BLaER1 treated with 17β-estradiol and CSF1 and Interleukin-3, amounts not matched to agents 10 nM and 100 nM (cell line): Measurements from ENCODE around the gene TBXA2R.

Experiments used
- H3K27ac ChIP-seq, 11 experiments: shearing (Covaris generic); formaldehyde crosslinking; 2 replicates each; pipeline ENCODE4 v1.8.1; 2022
- H3K27me3 ChIP-seq, 11 experiments: shearing (Covaris generic); formaldehyde crosslinking; 2 replicates each; pipeline ENCODE4 v1.8.1; 2022
- H3K36me3 ChIP-seq, 11 experiments: shearing (Covaris generic); formaldehyde crosslinking; 2 replicates each; pipeline ENCODE4 v1.8.1; 2022
- H3K4me1 ChIP-seq, 10 experiments: shearing (Covaris generic); formaldehyde crosslinking; 2 replicates each; pipeline ENCODE4 v1.8.1; 2022
- H3K4me2 ChIP-seq, 11 experiments: shearing (Covaris generic); formaldehyde crosslinking; 2 replicates each; pipeline ENCODE4 v1.8.1; 2022
- H3K4me3 ChIP-seq, 10 experiments: shearing (Covaris generic); formaldehyde crosslinking; 2 replicates each; pipeline ENCODE4 v1.8.1; 2022
- H3K9ac ChIP-seq, 11 experiments: shearing (Covaris generic); formaldehyde crosslinking; 2 replicates each; pipeline ENCODE4 v1.8.1; 2022
- H3K9me3 ChIP-seq, 11 experiments: shearing (Covaris generic); formaldehyde crosslinking; replicated peaks in 1 of 11; 2 replicates each; pipeline ENCODE4 v1.8.1; 2022
- H4K20me1 ChIP-seq, 11 experiments: shearing (Covaris generic); formaldehyde crosslinking; 2 replicates each; pipeline ENCODE4 v1.8.1; 2022
- Cebpa-rat ChIP-seq, 11 experiments: shearing (Covaris generic); IDR thresholded peaks; 2 replicates each; pipeline ENCODE4 v1.8.1; 2022

The TBXA2R gene

GRCh38 chr19:3577723-3578344 lies 28.8 kb downstream of the TBXA2R start:
- Histone ChIP-seq H3K36me3 (peaks cover 15 to 40% (median 32%) of the 10 kb centered on the region in 11 experiments), H3K9me3 (no peaks in the 10 kb centered on the region), H3K27ac (no peak overlapping the region), H3K27me3 (no peaks in the 10 kb centered on the region), H4K20me1 (peaks cover 0 to 46% (median 17%) of the 10 kb centered on the region in 11 experiments; a peak in 16 of 22 replicates), H3K4me3 (no peak overlapping the region), H3K9ac (no peak overlapping the region), H3K4me2 (no peak overlapping the region), H3K4me1 (peaks cover 0 to 22% (median 5%) of the 10 kb centered on the region in 10 experiments; a peak in 9 of 20 replicates)
- TF ChIP-seq Cebpa-rat (IDR thresholded peaks at IDR 0.05): no peak

GRCh38 chr19:3576696-3577443 lies 29.8 kb downstream of the TBXA2R start:
- Histone ChIP-seq H3K4me3 (no peak overlapping the region), H3K4me2 (no peak overlapping the region), H3K27ac (no peak overlapping the region), H4K20me1 (peaks cover 0 to 46% (median 17%) of the 10 kb centered on the region in 11 experiments; a peak in 16 of 22 replicates), H3K4me1 (peaks cover 4 to 26% (median 10%) of the 10 kb centered on the region in 10 experiments), H3K36me3 (peaks cover 15 to 40% (median 32%) of the 10 kb centered on the region in 11 experiments), H3K9me3 (no peaks in the 10 kb centered on the region), H3K27me3 (no peaks in the 10 kb centered on the region), H3K9ac (no peak overlapping the region)
- no peak for TF ChIP-seq Cebpa-rat (IDR thresholded peaks at IDR 0.05)

DNA sequence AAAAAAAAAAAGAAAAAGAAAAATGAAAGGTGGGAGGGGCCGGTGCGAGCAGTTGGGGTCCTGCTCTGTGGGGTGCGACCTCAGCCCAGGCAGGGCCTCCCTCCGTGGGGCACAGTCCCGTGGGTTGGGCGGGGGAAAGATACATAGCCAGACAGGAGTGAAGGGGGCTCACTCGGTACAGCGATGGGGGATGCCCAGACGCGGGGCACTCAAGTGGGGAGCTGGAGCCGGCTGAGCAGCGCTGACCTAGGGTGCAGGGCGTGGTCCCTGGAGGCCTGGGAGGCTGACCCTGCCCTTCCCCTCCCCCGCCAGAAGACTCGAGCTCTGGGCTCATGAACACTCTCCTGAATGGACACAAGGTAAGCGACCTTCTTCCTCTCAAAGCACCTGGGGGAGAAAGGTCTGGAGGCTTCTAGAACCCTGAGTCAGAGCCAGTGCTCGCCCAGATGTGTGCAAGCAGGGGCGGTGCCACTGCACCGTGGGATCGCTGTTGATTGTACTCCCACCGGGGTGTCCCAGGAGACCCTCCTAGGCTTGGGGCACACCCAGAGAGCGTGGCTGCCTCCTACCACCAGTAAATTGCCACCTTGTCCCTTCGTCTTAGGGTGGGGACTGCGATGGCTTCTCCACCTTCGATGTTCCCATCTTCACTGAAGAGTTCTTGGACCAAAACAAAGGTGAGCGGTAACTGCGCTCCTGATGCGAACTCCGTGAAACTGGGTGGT lies 30.6 kb downstream of the TBXA2R start:
- Histone ChIP-seq H3K9ac (no peak overlapping the region), H3K9me3 (no peaks in the 10 kb centered on the region), H3K4me2 (no peak overlapping the region), H4K20me1 (peaks cover 0 to 46% (median 17%) of the 10 kb centered on the region in 11 experiments; a peak in 16 of 22 replicates), H3K36me3 (peaks cover 15 to 40% (median 32%) of the 10 kb centered on the region in 11 experiments), H3K27me3 (no peaks in the 10 kb centered on the region), H3K4me1 (peaks cover 9 to 34% (median 15%) of the 10 kb centered on the region in 10 experiments), H3K27ac (no peak overlapping the region), H3K4me3 (no peak overlapping the region)
- TF ChIP-seq Cebpa-rat (IDR thresholded peaks at IDR 0.05): no peak

DNA sequence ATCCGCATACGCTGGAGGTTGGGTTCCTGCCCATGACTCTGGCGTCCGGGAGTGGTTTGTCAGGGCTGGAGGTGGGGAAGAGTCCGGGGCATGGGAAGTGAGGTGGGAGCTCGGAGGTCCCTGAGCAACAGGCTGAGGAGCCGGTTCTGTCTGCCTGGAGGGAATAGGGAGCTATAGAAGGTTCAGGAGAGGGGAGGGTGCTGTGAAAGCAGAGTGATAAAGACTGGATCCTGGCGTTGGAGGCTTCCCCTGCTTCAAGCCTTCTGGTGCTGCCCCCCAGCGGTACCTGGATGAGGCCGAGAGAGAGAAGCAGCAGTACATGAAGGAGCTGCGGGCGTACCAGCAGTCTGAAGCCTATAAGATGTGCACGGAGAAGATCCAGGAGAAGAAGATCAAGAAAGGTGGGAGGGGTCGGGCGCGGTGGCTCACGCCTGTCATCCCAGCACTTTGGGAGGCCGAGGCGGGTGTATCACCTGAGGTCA lies 31.4 kb downstream of the TBXA2R start:
- Histone ChIP-seq H3K9me3 (no peaks in the 10 kb centered on the region), H3K4me3 (no peak overlapping the region), H3K27ac (no peak overlapping the region), H3K36me3 (peaks cover 15 to 40% (median 32%) of the 10 kb centered on the region in 11 experiments), H3K4me2 (no peak overlapping the region), H3K9ac (no peak overlapping the region), H3K27me3 (no peaks in the 10 kb centered on the region), H3K4me1 (peaks cover 9 to 34% (median 15%) of the 10 kb centered on the region in 10 experiments), H4K20me1 (peaks cover 0 to 46% (median 17%) of the 10 kb centered on the region in 11 experiments; a peak in 16 of 22 replicates)
- TF ChIP-seq Cebpa-rat (IDR thresholded peaks at IDR 0.05): no peak

DNA sequence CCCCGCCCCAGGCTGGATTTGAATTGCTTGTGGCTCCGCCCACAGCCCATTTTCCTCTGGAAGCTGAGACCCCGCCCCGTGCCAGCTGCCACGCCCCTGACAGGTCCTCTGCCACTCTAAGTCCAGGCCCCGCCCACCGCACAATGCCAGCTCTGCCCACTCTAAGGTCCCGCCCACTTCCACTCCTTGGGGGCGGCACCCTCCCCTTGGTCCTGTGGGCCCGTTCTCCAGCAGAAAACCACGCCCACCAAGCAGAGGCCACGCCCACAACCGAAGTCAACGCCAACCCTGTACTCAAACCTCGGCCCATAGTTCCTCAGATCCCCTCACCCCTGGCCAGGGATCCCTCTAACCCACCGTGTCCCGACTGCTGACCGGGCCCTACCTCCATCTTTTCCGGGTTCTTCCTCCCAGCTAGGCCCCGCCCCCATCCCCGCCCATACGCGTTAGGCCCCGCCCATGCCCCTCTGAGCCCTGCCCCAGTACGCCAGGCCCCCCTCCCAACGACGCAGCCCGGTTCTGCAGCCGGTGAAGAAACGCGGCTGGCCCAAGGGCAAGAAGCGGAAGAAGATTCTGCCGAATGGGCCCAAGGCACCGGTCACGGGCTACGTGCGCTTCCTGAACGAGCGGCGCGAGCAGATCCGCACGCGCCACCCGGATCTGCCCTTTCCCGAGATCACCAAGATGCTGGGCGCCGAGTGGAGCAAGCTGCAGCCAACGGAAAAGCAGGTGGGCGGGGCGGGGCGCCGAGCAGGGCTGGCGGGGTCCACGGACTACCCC lies 32.6 kb downstream of the TBXA2R start:
- peak overlapping the region in 9 of 11 experiments; percentile 85 to 95 (median 89); a peak in 14 of 22 replicates for H3K27ac ChIP-seq
- H3K4me2 ChIP-seq: peak overlapping the region; percentile 82 to 96 (median 91)
- TF ChIP-seq Cebpa-rat (IDR thresholded peaks at IDR 0.05): no peak
- H4K20me1 ChIP-seq: peaks cover 0 to 43% (median 17%) of the 10 kb centered on the region in 11 experiments; a peak in 16 of 22 replicates
- H3K27me3 ChIP-seq: no peaks in the 10 kb centered on the region
- H3K36me3 ChIP-seq: peaks cover 15 to 40% (median 32%) of the 10 kb centered on the region in 11 experiments
- peak overlapping the region; percentile 84 to 99 (median 93) for H3K4me3 ChIP-seq
- no peaks in the 10 kb centered on the region for H3K9me3 ChIP-seq
- H3K4me1 ChIP-seq: peaks cover 7 to 34% (median 11%) of the 10 kb centered on the region in 10 experiments
- H3K9ac ChIP-seq: peak overlapping the region in 10 of 11 experiments; percentile 87 to 96 (median 93); a peak in 18 of 22 replicates

DNA sequence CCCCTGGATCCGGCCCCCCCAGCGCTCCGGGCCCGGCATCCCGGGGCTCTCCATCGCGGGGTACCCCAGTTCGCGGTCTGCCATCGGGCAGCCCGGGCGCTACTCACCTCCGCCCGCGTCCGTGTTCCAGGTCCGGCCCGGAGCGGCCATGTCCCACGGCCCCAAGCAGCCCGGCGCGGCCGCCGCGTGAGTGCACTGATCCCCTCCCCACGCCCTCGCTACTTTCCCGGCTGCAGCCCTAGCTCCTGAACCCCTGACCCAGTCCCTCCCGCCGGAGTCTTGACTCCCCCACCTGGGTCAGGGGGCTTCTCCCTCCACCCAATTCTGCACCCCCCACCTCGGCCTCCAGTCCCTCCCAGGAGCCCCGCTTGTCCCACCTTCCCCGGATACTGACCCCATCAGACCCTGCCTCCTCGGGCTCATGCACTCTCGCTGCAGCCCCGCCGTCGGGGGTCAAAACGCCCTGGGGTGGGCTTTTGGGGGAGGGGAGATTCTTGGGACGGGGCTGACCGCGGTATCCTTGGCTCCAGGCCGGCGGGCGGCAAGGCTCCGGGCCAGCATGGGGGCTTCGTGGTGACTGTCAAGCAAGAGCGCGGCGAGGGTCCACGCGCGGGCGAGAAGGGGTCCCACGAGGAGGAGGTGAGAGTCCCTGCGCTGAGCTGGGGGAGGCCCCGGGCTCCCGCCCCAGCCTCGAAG lies 33.4 kb downstream of the TBXA2R start:
- Histone ChIP-seq H3K27ac (peak overlapping the region in 10 of 11 experiments; percentile 76 to 95 (median 88); a peak in 21 of 22 replicates), H3K27me3 (no peaks in the 10 kb centered on the region), H3K9ac (peak overlapping the region; percentile 87 to 96 (median 93)), H3K9me3 (no peaks in the 10 kb centered on the region), H3K4me2 (peak overlapping the region; percentile 82 to 96 (median 91)), H3K36me3 (peaks cover 13 to 34% (median 28%) of the 10 kb centered on the region in 11 experiments), H3K4me3 (peak overlapping the region; percentile 84 to 99 (median 93)), H4K20me1 (peaks cover 0 to 36% (median 17%) of the 10 kb centered on the region in 11 experiments; a peak in 16 of 22 replicates), H3K4me1 (peaks cover 7 to 34% (median 11%) of the 10 kb centered on the region in 10 experiments)
- no peak for TF ChIP-seq Cebpa-rat (IDR thresholded peaks at IDR 0.05)

DNA sequence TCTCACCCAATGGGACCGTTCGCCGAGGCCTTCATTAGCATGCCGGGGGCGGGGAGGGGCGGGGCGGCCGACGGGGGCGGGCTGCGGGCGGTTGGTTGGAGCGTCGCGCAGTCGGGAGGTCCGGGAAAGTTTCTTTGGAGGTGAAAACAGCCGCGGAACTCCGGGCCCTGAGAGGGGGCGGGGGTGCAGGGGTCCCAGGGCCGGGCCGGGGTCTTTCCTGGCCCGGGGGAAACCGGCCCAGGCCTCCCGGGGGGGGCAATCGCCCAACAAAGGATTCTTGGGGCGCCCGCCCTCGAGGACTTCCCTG lies 33.9 kb downstream of the TBXA2R start, which contains the start of gene HMG20B:
Gene HMG20B, plus strand, starts transcription at position 90 of the 307 bp plus-strand sequence. CDS start 366 bp downstream, outside the sequence.
- no peaks in the 10 kb centered on the region for H3K27me3 ChIP-seq
- H3K9ac ChIP-seq: peak within 1 kb of the TSS; percentile 87 to 96 (median 93)
- TF ChIP-seq Cebpa-rat (IDR thresholded peaks at IDR 0.05): no peak
- peaks cover 7 to 34% (median 11%) of the 10 kb centered on the region in 10 experiments for H3K4me1 ChIP-seq
- peak within 1 kb of the TSS; percentile 82 to 96 (median 93) for H3K4me2 ChIP-seq
- no peaks in the 10 kb centered on the region for H3K9me3 ChIP-seq
- peaks cover 0 to 32% (median 17%) of the 10 kb centered on the region in 11 experiments; a peak in 16 of 22 replicates for H4K20me1 ChIP-seq
- H3K36me3 ChIP-seq: peaks cover 10 to 29% (median 23%) of the 10 kb centered on the region in 11 experiments
- peak within 1 kb of the TSS; percentile 84 to 99 (median 93) for H3K4me3 ChIP-seq
- peak within 1 kb of the TSS in 10 of 11 experiments; percentile 76 to 95 (median 88); a peak in 21 of 22 replicates for H3K27ac ChIP-seq
